Uterus (tissue), 4 donors: Measurements from ENCODE around the gene ACSS1. TPM values are rescaled to one million over a fixed set of nuclear protein-coding genes. Genes with fewer than 3 reads are reported as not detected.
A peak's percentile ranks its signal among the peaks of the same experiment; 100 is the strongest.

ENCODE experiments used
- DNase-seq, 2 donors: peaks; one replicate each; pipeline ENCODE4 v3.0.0-alpha.2; 2019 to 2020
- H3K27ac ChIP-seq, 2 donors: fragments of 200-600 bp; sonication (generic); 1 replicate in 1 of 2; 2 replicates in 1 of 2; pipeline ENCODE4 v1.5.1; 2016 to 2018
- H3K27me3 ChIP-seq, 2 donors: fragments of 200-600 bp; sonication (generic); one replicate each; pipeline ENCODE4 v1.5.1; 2018 to 2019; ENCODE audit warnings: control low read depth in 1 of 2
- H3K36me3 ChIP-seq, 2 donors: fragments of 200-600 bp; sonication (generic); one replicate each; pipeline ENCODE4 v1.5.1; 2019; ENCODE audit warnings: control low read depth in 1 of 2
- H3K4me1 ChIP-seq, 2 donors: fragments of 200-600 bp; sonication (generic); one replicate each; pipeline ENCODE4 v1.5.1; 2018 to 2019; ENCODE audit warnings: control low read depth in 1 of 2
- H3K4me3 ChIP-seq, 2 donors: fragments of 200-600 bp; sonication (generic); 1 replicate in 1 of 2; 2 replicates in 1 of 2; pipeline ENCODE4 v1.5.1; 2018 to 2019; ENCODE audit warnings: mild to moderate bottlenecking in 1 of 2
- H3K9me3 ChIP-seq, 2 donors: fragments of 200-600 bp; sonication (generic); one replicate each; pipeline ENCODE4 v1.5.1; 2019; ENCODE audit warnings: control low read depth in 1 of 2
- POLR2A ChIP-seq, 2 donors: fragments of 450-650 bp; IDR thresholded peaks; one replicate each; pipeline ENCODE4 v1.6.1; 2016; ENCODE audit warnings: antibody characterized with exemption in 2 of 2, mild to moderate bottlenecking in 1 of 2, moderate library complexity in 1 of 2
- intact Hi-C: fragments of 100-400 bp; cut with DNase I; formaldehyde crosslinking; loops from one replicate; pipeline ENCODE4 v1.15.1; 2023; ENCODE audit warnings: low total_unique reads
- total RNA-seq, 4 donors: library from RNA; depleted of rRNA in 3 of 4; stranded (reverse); fragments of >200 nt in 3 of 4; gene quantifications; one replicate each; pipeline versions ENCODE4 v1.1.0 to v1.2.4, GENCODE V29; 2014 to 2023
- TF ChIP-seq, protein P1 (sequence below), 4 experiments: fragments of 200-600 bp in 2 of 4; fragments of 450-650 bp in 2 of 4; sonication (generic) in 2 of 4; IDR thresholded peaks; one replicate each; pipeline ENCODE4 v1.5.1; 2016 to 2019; ENCODE audit warnings: antibody characterized with exemption in 4 of 4, mild to moderate bottlenecking in 2 of 4, moderate library complexity in 1 of 4
- donor health status: DM: yes; HTN: yes; CAD: no.

Gene ACSS1
- total RNA-seq, 4 donors from 2014 or later, result 11.8 to 35.1 (median 23.1) TPM

- Histone ChIP-seq H3K27me3 (no peaks in the 10 kb centered on the region), H3K4me1 (peaks cover 2 to 13% of the 10 kb centered on the region in 2 donors), H3K36me3 (no peaks in the 10 kb centered on the region), H3K9me3 (no peaks in the 10 kb centered on the region), H3K4me3 (peak overlapping the region in 1 of 2 donors; percentile 13), H3K27ac (peak overlapping the region in 1 of 2 donors; percentile 36)
- no peak for TF ChIP-seq POLR2A (IDR thresholded peaks at IDR 0.05)
- TF ChIP-seq, protein P1, sequence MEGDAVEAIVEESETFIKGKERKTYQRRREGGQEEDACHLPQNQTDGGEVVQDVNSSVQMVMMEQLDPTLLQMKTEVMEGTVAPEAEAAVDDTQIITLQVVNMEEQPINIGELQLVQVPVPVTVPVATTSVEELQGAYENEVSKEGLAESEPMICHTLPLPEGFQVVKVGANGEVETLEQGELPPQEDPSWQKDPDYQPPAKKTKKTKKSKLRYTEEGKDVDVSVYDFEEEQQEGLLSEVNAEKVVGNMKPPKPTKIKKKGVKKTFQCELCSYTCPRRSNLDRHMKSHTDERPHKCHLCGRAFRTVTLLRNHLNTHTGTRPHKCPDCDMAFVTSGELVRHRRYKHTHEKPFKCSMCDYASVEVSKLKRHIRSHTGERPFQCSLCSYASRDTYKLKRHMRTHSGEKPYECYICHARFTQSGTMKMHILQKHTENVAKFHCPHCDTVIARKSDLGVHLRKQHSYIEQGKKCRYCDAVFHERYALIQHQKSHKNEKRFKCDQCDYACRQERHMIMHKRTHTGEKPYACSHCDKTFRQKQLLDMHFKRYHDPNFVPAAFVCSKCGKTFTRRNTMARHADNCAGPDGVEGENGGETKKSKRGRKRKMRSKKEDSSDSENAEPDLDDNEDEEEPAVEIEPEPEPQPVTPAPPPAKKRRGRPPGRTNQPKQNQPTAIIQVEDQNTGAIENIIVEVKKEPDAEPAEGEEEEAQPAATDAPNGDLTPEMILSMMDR (IDR thresholded peaks at IDR 0.05), result peak; percentile 94 to 97 (median 95)
- intact Hi-C loops, result loop anchor here (2.0 to 10.0 kb wide), 2 partner anchors 70 to 400 kb away; partner anchors contain the start of gene ABHD12
- DNase-seq, result peak; percentile 82 to 86
Measured at GRCh38 chr20:24994470-24995368, 63.2 kb downstream of the ACSS1 start.

GRCh38 chr20:24994186-24994465, 63.8 kb downstream of the ACSS1 start:
- no peaks in the 10 kb centered on the region for H3K36me3 ChIP-seq
- peaks cover 0 to 13% of the 10 kb centered on the region in 2 donors for H3K4me1 ChIP-seq
- H3K9me3 ChIP-seq, result no peaks in the 10 kb centered on the region
- no peaks in the 10 kb centered on the region for H3K27me3 ChIP-seq
- intact Hi-C loops, result loop anchor here (2.0 to 10.0 kb wide), 2 partner anchors 71 to 401 kb away; partner anchors contain the start of gene ABHD12
- no peak for TF ChIP-seq POLR2A (IDR thresholded peaks at IDR 0.05)
- TF ChIP-seq, protein P1 (IDR thresholded peaks at IDR 0.05), result no peak
- H3K27ac ChIP-seq, result no peak overlapping the region
- DNase-seq, result no peak
- H3K4me3 ChIP-seq, result no peak overlapping the region

GRCh38 chr20:24993337-24994185, 64.4 kb downstream of the ACSS1 start:
- H3K4me3 ChIP-seq, result peak overlapping the region; percentile 75 to 94
- peak overlapping the region; percentile 90 to 94 for H3K27ac ChIP-seq
- intact Hi-C loops, result loop anchor here (2.0 to 10.0 kb wide), 2 partner anchors 71 to 401 kb away; partner anchors contain the start of gene ABHD12
- no peaks in the 10 kb centered on the region for H3K36me3 ChIP-seq
- H3K9me3 ChIP-seq, result no peaks in the 10 kb centered on the region
- no peaks in the 10 kb centered on the region for H3K27me3 ChIP-seq
- DNase-seq, result no peak
- H3K4me1 ChIP-seq, result peaks cover 0 to 13% of the 10 kb centered on the region in 2 donors
- TF ChIP-seq, protein P1 (IDR thresholded peaks at IDR 0.05), result peak; percentile 49 to 59 (median 52)
- TF ChIP-seq POLR2A (IDR thresholded peaks at IDR 0.05), result no peak

- DNase-seq, result peak; percentile 95 to 96
- intact Hi-C loops, result loop anchor here (10.0 kb wide), 1 partner anchor 402 kb away; the partner anchor contains the start of gene ABHD12
- TF ChIP-seq POLR2A (IDR thresholded peaks at IDR 0.05), result peak; percentile 95 to 98
- TF ChIP-seq, protein P1 (IDR thresholded peaks at IDR 0.05), result peak in 2 of 4 experiments; percentile 5 to 20
- peaks cover 0 to 13% of the 10 kb centered on the region in 2 donors for H3K4me1 ChIP-seq
- H3K36me3 ChIP-seq, result no peaks in the 10 kb centered on the region
- peak within 1 kb of the TSS; percentile 90 to 94 for H3K27ac ChIP-seq
- H3K27me3 ChIP-seq, result no peaks in the 10 kb centered on the region
- H3K9me3 ChIP-seq, result no peaks in the 10 kb centered on the region
- peak within 1 kb of the TSS; percentile 75 to 94 for H3K4me3 ChIP-seq
Measured at GRCh38 chr20:24992487-24993205, 65.3 kb downstream of the ACSS1 start, which contains the start of gene APMAP. APMAP (minus strand) TSS chr20:24992751; CDS start chr20:24992688, 63 bp downstream.
